Testis (tissue), 3 donors: ENCODE results near the gene CA10. TPM values are rescaled to one million over a fixed set of nuclear protein-coding genes. Genes with fewer than 3 reads are reported as not detected.

ENCODE experiments used
- DNase-seq: peaks from one replicate; pipeline ENCODE4 v3.0.0-alpha.2; 2019
- H3K27ac ChIP-seq, 2 donors: fragments of 200-600 bp; sonication (generic); one replicate each; pipeline ENCODE4 v1.5.1; 2019
- H3K27me3 ChIP-seq: fragments of 200-600 bp; sonication (generic); one replicate; pipeline ENCODE4 v1.5.1; 2019
- H3K36me3 ChIP-seq: fragments of 200-600 bp; sonication (generic); one replicate; pipeline ENCODE4 v1.5.1; 2017; ENCODE audit warnings: low read depth; ENCODE audit errors: missing control alignments
- H3K4me1 ChIP-seq: fragments of 200-600 bp; sonication (generic); one replicate; pipeline ENCODE4 v1.5.1; 2019
- H3K4me3 ChIP-seq, 2 donors: fragments of 200-600 bp; sonication (generic); one replicate each; pipeline ENCODE4 v1.5.1; 2017 to 2019
- H3K9me3 ChIP-seq: fragments of 200-600 bp; sonication (generic); one replicate; pipeline ENCODE4 v1.5.1; 2017
- POLR2A ChIP-seq: fragments of 450-650 bp; IDR thresholded peaks from one replicate; pipeline ENCODE4 v1.6.1; 2017; ENCODE audit warnings: antibody characterized with exemption, mild to moderate bottlenecking, moderate library complexity
- WGBS, 2 donors: methylation state at CpG; one replicate each; pipeline ENCODE4 v1.1.5; 2018; 5-methylcytosine and 5-hydroxymethylcytosine counted together
- intact Hi-C: fragments of 100-400 bp; cut with DNase I; formaldehyde crosslinking; loops from one replicate; pipeline ENCODE4 v1.15.1; 2023; ENCODE audit warnings: low total_unique reads
- polyA plus RNA-seq: library from polyadenylated mRNA; stranded (reverse); fragments of 350-450 nt; fragmentation: Illumina TruSeq; extraction: RNeasy Lipid Tissue Mini Kit (QIAGEN cat#74804); gene quantifications from one replicate; pipeline ENCODE4 v1.2.3, GENCODE V29; 2014; ENCODE audit warnings: low read depth, low replicate concordance; ENCODE audit not compliant: insufficient read depth
- total RNA-seq, 2 donors: library from RNA; depleted of rRNA; stranded (reverse); fragments of >200 nt; gene quantifications; one replicate each; pipeline ENCODE4 v1.2.3, GENCODE V29; 2016
- TF ChIP-seq, protein P1 (sequence below), 3 experiments: fragments of 450-650 bp in 2 of 3; fragments of 200-600 bp in 1 of 3; sonication (generic) in 1 of 3; IDR thresholded peaks; one replicate each; pipeline ENCODE4 v1.5.1; 2016 to 2019; ENCODE audit warnings: antibody characterized with exemption in 3 of 3, mild to moderate bottlenecking in 2 of 3, moderate library complexity in 1 of 3

Gene CA10
- total and polyA plus RNA-seq, 3 donors from 2014 or later, result 5.0 to 30.7 (median 5.3) TPM

DNA sequence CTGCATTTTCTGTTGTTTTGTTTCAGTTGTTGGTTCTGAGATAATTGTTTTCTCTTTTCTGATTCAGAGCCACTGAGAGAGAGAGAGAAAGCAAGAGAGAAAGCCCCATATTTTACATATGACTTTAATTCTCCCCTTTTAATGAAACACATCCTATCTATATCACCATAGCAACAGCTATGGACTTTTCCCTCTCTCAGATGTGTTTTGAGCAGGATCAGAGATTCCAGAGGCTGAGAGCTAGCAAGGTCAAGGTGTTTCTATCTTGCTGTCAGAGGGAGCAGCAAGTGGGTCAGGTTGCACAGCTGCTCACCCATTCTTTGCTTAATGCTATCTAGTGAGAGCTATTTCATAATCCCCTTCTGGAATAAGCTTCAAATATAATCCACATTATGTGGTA lies 415.9 kb downstream of the CA10 start:
- no peak for DNase-seq
- Histone ChIP-seq H3K27ac (no peak overlapping the region), H3K4me3 (no peak overlapping the region), H3K9me3 (no peaks in the 10 kb centered on the region), H3K4me1 (no peaks in the 10 kb centered on the region), H3K36me3 (no peaks in the 10 kb centered on the region), H3K27me3 (no peaks in the 10 kb centered on the region)
- intact Hi-C loops, result no loop called here
- TF ChIP-seq, protein P1, sequence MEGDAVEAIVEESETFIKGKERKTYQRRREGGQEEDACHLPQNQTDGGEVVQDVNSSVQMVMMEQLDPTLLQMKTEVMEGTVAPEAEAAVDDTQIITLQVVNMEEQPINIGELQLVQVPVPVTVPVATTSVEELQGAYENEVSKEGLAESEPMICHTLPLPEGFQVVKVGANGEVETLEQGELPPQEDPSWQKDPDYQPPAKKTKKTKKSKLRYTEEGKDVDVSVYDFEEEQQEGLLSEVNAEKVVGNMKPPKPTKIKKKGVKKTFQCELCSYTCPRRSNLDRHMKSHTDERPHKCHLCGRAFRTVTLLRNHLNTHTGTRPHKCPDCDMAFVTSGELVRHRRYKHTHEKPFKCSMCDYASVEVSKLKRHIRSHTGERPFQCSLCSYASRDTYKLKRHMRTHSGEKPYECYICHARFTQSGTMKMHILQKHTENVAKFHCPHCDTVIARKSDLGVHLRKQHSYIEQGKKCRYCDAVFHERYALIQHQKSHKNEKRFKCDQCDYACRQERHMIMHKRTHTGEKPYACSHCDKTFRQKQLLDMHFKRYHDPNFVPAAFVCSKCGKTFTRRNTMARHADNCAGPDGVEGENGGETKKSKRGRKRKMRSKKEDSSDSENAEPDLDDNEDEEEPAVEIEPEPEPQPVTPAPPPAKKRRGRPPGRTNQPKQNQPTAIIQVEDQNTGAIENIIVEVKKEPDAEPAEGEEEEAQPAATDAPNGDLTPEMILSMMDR (IDR thresholded peaks at IDR 0.05), result no peak
- TF ChIP-seq POLR2A, result no peak

DNA sequence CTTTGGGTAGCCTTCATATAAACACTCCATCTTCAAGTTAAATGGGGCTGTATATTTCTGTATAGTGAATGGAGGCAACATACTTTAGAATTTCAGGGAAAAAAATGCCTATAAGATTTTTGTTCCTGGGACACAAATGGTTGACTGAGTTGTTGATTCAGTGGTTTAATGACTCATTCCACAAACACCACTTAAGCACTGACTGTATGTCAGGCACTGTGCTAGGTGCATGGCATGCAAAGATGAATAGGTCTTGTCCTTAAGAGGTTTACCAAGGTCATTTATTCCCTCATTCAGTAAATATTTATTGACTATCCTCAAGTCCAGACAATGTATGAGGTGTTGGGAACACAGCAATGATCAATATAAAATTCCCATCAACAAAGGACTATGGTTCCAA lies 417.1 kb downstream of the CA10 start:
- Histone ChIP-seq H3K9me3 (no peaks in the 10 kb centered on the region), H3K36me3 (no peaks in the 10 kb centered on the region), H3K4me3 (no peak overlapping the region), H3K27ac (no peak overlapping the region), H3K4me1 (no peaks in the 10 kb centered on the region), H3K27me3 (no peaks in the 10 kb centered on the region)
- TF ChIP-seq POLR2A, result no peak
- DNase-seq, result no peak
- intact Hi-C loops, result no loop called here

DNA sequence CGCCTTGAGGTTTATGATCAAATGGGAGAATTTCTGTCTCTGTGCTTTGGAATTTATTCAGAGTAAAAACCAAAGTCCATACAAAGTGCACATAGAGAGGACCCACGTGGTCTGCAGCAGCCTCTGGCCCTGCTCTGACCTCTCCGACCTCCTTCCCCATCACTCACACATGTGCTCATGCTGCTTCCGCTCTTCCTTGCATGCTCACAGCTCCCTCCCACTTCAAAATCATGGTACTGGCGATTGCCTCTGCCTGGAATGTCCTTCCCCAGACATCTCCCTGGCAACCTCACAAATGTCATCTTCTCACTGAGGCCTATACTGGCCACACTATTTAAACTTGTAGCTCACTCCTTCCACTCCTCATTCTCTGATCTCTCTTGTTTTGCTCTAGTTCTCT lies 418.0 kb downstream of the CA10 start:
- WGBS, 2 donors, result 81 to 88% methylated on average over 5 of the region's 5 CpGs

DNA sequence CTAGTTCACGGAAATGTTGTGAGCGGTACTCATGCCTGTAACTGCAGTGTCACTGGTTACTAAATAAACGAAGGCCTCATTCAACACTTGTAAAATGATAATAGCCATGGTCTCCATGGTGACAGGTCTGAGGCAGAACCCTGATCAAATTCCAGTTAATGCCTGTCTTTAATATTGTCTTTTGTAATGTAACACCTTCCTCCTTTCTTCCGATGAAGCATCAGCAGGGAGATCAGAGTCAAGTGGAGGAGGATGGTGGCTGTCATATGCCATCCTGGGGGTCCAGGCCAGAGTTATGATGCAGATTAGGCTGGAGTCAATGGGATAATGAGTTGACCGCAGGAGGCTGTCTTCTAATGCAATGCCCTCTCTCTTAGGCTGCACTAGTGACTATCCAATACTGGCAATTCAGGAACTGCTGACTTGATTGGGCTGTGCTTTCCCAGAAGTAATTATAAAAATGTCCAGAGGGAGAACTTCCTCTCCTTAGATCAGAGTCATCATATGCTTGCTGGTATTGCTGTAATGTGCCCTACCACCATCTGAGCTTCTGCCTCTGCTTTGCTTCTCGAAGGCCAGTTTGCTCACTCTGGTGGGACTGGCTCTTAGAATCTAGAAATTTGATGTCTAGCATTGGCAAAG lies 419.1 kb downstream of the CA10 start:
- intact Hi-C loops, result no loop called here
- TF ChIP-seq, protein P1 (IDR thresholded peaks at IDR 0.05), result no peak
- TF ChIP-seq POLR2A, result no peak
- no peak for DNase-seq

More for the DNA sequence above, 418.0 kb downstream of the CA10 start:
- Histone ChIP-seq H3K36me3 (no peaks in the 10 kb centered on the region), H3K9me3 (no peaks in the 10 kb centered on the region), H3K4me1 (no peaks in the 10 kb centered on the region), H3K27ac (no peak overlapping the region), H3K4me3 (no peak overlapping the region), H3K27me3 (no peaks in the 10 kb centered on the region)
- DNase-seq, result no peak
- intact Hi-C loops, result no loop called here
- TF ChIP-seq POLR2A, result no peak
- TF ChIP-seq, protein P1 (IDR thresholded peaks at IDR 0.05), result no peak

DNA sequence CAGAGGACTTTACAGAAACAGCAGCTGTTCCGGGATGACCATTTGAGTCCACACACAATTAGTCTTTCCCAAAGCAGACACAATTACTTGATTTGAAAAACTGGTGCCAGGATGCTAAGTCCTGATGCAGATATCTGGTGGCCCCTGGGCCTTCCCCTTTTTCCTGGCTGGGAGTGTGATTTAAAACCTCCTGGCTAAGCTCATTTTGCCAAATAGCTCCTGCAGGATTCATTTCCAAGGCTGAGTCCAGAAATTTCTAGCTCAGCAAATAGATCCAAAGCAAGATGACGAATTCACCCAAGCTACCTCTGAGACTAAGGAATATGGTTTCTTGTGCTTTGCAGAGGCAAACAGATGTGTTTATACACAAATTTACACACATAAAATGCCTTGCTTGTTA lies 422.2 kb downstream of the CA10 start:
- TF ChIP-seq POLR2A, result no peak
- TF ChIP-seq, protein P1 (IDR thresholded peaks at IDR 0.05), result no peak

More for the DNA sequence above, 419.1 kb downstream of the CA10 start:
- H3K27ac ChIP-seq, result no peak overlapping the region
- no peaks in the 10 kb centered on the region for H3K36me3 ChIP-seq
- H3K4me3 ChIP-seq, result no peak overlapping the region
- no peaks in the 10 kb centered on the region for H3K4me1 ChIP-seq
- 86 to 94% methylated on average over 6 of the region's 6 CpGs for WGBS, 2 donors
- no peaks in the 10 kb centered on the region for H3K27me3 ChIP-seq
- no peaks in the 10 kb centered on the region for H3K9me3 ChIP-seq

More for the DNA sequence above, 422.2 kb downstream of the CA10 start:
- Histone ChIP-seq H3K4me1 (no peaks in the 10 kb centered on the region), H3K27ac (no peak overlapping the region), H3K4me3 (no peak overlapping the region), H3K27me3 (no peaks in the 10 kb centered on the region), H3K9me3 (no peaks in the 10 kb centered on the region), H3K36me3 (no peaks in the 10 kb centered on the region)
- intact Hi-C loops, result no loop called here
- DNase-seq, result no peak
- 68 to 74% methylated on average over 2 of the region's 2 CpGs for WGBS, 2 donors
